HEK293T (cell line): Measurements from ENCODE around the gene PSMD2.

Experiments used
- CTCF ChIA-PET: fragments of 350-600 bp; formaldehyde crosslinking; extraction: SDS; loops from one replicate; lab custom pipeline; 2021; ENCODE audit warnings: antibody characterized with exemption, inconsistent platforms; lab: Yijun Ruan, JAX
- POLR2A ChIA-PET: fragments of 350-600 bp; formaldehyde crosslinking; extraction: SDS; loops from one replicate; lab custom pipeline; 2020; ENCODE audit warnings: antibody characterized with exemption, inconsistent platforms; lab: Yijun Ruan, JAX
- DNase-seq: peaks from one replicate; pipeline ENCODE4 v3.0.0; 2012; ENCODE audit warnings: mixed read lengths; ENCODE audit errors: extremely low spot score
- ARNT ChIP-seq: fragments of 450-650 bp; IDR thresholded peaks from 2 replicates; pipeline ENCODE4 v1.6.1; 2017; ENCODE audit warnings: mild to moderate bottlenecking
- BHLHE40 ChIP-seq: fragments of 450-650 bp; IDR thresholded peaks from 2 replicates; pipeline ENCODE4 v1.6.1; 2016; ENCODE audit warnings: mild to moderate bottlenecking, moderate library complexity, borderline replicate concordance
- CTBP1 ChIP-seq: fragments of 450-650 bp; IDR thresholded peaks from 2 replicates; pipeline ENCODE4 v1.6.1; 2016; ENCODE audit warnings: borderline replicate concordance
- ELF4 ChIP-seq: fragments of 450-650 bp; IDR thresholded peaks from 2 replicates; pipeline ENCODE4 v1.6.1; 2017; ENCODE audit warnings: antibody characterized with exemption
- FOXA1 ChIP-seq: fragments of 450-650 bp; IDR thresholded peaks from 2 replicates; pipeline ENCODE4 v1.6.1; 2016; ENCODE audit warnings: mild to moderate bottlenecking
- FOXK2 ChIP-seq: fragments of 450-650 bp; IDR thresholded peaks from 2 replicates; pipeline ENCODE4 v1.6.1; 2016; ENCODE audit warnings: mild to moderate bottlenecking
- FOXM1 ChIP-seq: fragments of 450-650 bp; IDR thresholded peaks from 2 replicates; pipeline ENCODE4 v1.6.1; 2017; ENCODE audit warnings: mild to moderate bottlenecking, borderline replicate concordance
- HDGF ChIP-seq: fragments of 450-650 bp; IDR thresholded peaks from 2 replicates; pipeline ENCODE4 v1.6.1; 2017; ENCODE audit warnings: antibody characterized with exemption, borderline replicate concordance
- L3MBTL2 ChIP-seq: fragments of 450-650 bp; conservative IDR thresholded peaks from 2 replicates; pipeline ENCODE4 v1.6.1; 2016; ENCODE audit warnings: mild to moderate bottlenecking
- LEF1 ChIP-seq: fragments of 450-650 bp; IDR thresholded peaks from 2 replicates; pipeline ENCODE4 v1.6.1; 2017; ENCODE audit warnings: mild to moderate bottlenecking, borderline replicate concordance
- NFRKB ChIP-seq: fragments of 450-650 bp; IDR thresholded peaks from 2 replicates; pipeline ENCODE4 v1.6.1; 2016; ENCODE audit warnings: mild to moderate bottlenecking, moderate library complexity
- PKNOX1 ChIP-seq: fragments of 450-650 bp; IDR thresholded peaks from 2 replicates; pipeline ENCODE4 v1.6.1; 2016
- SP1 ChIP-seq: fragments of 450-650 bp; IDR thresholded peaks from 2 replicates; pipeline ENCODE4 v1.6.1; 2017
- SUZ12 ChIP-seq: fragments of 450-650 bp; IDR thresholded peaks from 2 replicates; pipeline ENCODE4 v1.6.1; 2016; ENCODE audit warnings: mild to moderate bottlenecking
- TARDBP ChIP-seq: fragments of 450-650 bp; IDR thresholded peaks from 2 replicates; pipeline ENCODE4 v1.6.1; 2016
- ZNF384 ChIP-seq: fragments of 450-650 bp; IDR thresholded peaks from 2 replicates; pipeline ENCODE4 v1.6.1; 2016

The PSMD2 gene

GRCh38 chr3:184311633-184312032, 12.6 kb downstream of the PSMD2 start:
- CTCF ChIA-PET, result no interaction called here
- POLR2A ChIA-PET, result interaction anchor here (0.6 kb wide), 2 partner anchors 12 to 65 kb away, joined by 3 read pairs; no protein-coding TSS in a partner anchor
- TF ChIP-seq ARNT (no peak), FOXK2 (no peak), L3MBTL2 (no peak), HDGF (no peak), BHLHE40 (no peak), FOXM1 (no peak), SP1 (no peak), TARDBP (no peak), FOXA1 (no peak), ELF4 (no peak), SUZ12 (no peak), CTBP1 (no peak)
- no peak for DNase-seq

DNA sequence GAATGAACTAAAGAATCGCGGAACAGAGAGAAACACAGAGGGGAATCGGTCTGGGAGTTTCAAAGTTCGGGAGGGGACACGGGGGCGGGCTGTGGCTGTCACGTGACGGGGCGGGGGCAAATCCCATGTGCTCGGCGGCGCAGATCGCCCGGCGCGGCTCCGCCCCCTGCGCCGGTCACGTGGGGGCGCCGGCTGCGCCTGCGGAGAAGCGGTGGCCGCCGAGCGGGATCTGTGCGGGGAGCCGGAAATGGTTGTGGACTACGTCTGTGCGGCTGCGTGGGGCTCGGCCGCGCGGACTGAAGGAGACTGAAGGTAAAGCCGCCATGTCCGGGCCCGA, 15.3 kb downstream of the PSMD2 start, which contains the start of gene EIF4G1:
TSS of gene EIF4G1 (plus strand) at position 244 of the 337 bp plus-strand sequence. CDS start 1,191 bp downstream, outside the sequence.
- POLR2A ChIA-PET, result no interaction called here
- TF ChIP-seq SP1 (no peak), L3MBTL2 (no peak)
- CTCF ChIA-PET, result no interaction called here
- DNase-seq, result peak; percentile 93

- ChIA-PET CTCF (no interaction called here), POLR2A (no interaction called here)
- TF ChIP-seq FOXM1, result no peak
- no peak for TF ChIP-seq SP1
- TF ChIP-seq L3MBTL2, result no peak
- no peak for TF ChIP-seq ZNF384
- no peak for TF ChIP-seq TARDBP
- no peak for TF ChIP-seq BHLHE40
- TF ChIP-seq ELF4, result no peak
- TF ChIP-seq FOXK2, result no peak
- TF ChIP-seq LEF1, result no peak
- no peak for TF ChIP-seq PKNOX1
- no peak for TF ChIP-seq SUZ12
- TF ChIP-seq FOXA1, result no peak
- peak; percentile 27 for DNase-seq
These were observed 15.9 kb downstream of the PSMD2 start for GRCh38 chr3:184314700-184315542.

- TF ChIP-seq PKNOX1 (no peak), CTBP1 (no peak), ZNF384 (no peak), FOXM1 (no peak), HDGF (no peak), L3MBTL2 (no peak), LEF1 (no peak), NFRKB (no peak)
- ChIA-PET POLR2A (interaction anchor here (0.8 kb wide), 1 partner anchor 16 kb away, joined by 3 read pairs; no protein-coding TSS in a partner anchor), CTCF (interaction anchor here (0.7 kb wide), 1 partner anchor 480 kb away, joined by 3 read pairs; no protein-coding TSS in a partner anchor)
- DNase-seq, result no peak
These were observed 16.5 kb downstream of the PSMD2 start for GRCh38 chr3:184315543-184315867.

DNA sequence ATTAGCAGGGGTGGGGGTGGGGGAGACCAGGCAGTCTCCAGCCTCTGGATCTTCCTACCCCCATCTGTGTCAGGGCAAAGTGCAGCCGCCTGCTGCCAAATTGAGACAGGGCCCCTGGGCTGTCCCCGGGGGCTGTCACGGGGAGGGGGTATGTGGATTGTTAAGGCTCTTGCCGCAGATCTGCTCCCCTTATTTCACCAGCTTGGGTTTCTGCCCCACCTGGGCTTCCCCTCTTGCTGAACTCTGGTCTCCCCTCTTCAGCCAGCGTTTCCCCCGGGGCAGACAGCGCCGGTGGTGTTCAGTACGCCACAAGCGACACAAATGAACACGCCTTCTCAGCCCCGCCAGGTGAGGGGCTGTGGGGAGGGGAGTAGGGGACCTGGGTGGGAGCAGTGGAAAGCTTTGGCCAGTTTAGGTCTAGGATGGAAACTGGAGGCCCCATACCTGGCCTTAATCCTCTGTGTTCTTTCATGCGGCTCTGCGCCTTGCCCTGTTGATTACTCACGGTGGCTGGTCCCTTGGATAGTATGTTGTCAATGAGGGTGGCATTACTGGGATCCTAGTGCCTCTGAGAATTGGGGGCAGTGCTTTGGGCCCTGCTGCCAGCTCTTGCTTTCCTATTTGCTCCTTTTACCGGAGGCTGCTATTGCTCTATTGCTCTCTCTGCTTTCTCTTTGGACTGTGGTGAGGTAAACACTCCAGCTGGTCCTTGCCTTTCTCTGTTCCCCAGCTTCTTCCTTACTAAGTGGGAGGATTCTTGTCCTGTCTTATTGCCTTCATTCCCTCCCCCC, 17.0 kb downstream of the PSMD2 start:
- DNase-seq, result no peak
- POLR2A ChIA-PET, result interaction anchor here (0.8 kb wide), 1 partner anchor 16 kb away, joined by 3 read pairs; no protein-coding TSS in a partner anchor
- CTCF ChIA-PET, result interaction anchor here (0.7 kb wide), 1 partner anchor 481 kb away, joined by 3 read pairs; no protein-coding TSS in a partner anchor
- TF ChIP-seq FOXA1 (no peak), CTBP1 (no peak), ZNF384 (no peak), PKNOX1 (no peak), TARDBP (no peak), LEF1 (no peak), SP1 (no peak), ELF4 (no peak), SUZ12 (no peak), BHLHE40 (no peak), NFRKB (no peak), L3MBTL2 (no peak), ARNT (no peak), FOXM1 (no peak), HDGF (no peak)

DNA sequence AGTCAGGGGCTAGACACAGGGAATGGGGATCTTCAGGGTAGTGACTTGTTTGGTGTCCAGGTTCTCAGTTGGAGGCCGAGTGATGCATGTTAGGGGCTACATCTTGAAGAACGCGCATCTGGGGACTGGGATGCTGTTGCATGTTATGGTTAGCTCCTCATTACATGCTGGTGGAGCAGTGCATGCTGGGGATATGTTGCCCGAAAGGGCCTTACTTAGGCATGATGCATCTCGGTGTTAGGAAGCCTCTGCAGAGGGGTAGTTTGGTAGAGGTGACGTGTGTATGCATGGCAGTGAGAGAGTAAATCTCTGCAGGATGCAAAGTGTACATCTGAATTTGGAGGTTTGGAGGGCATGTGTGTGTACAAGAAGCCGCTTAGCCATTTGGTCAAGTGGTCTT, 17.8 kb downstream of the PSMD2 start:
- POLR2A ChIA-PET, result no interaction called here
- no peak for TF ChIP-seq FOXM1
- TF ChIP-seq ZNF384, result no peak
- CTCF ChIA-PET, result no interaction called here
- DNase-seq, result no peak
